ENCODE data around the gene FIGN.

FIGN gene

GRCh38 chr2:163687217-163687616, 48.6 kb downstream of the FIGN start:
- Histone ChIP-seq H3K4me1 (no peaks in the 10 kb centered on the region; the same call in none of the 2 replicates), H3K4me3 (no peak overlapping the region), H3K27me3 (ENCODE audit: low read depth) (no peaks in the 10 kb centered on the region), H3K36me3 (replicated peaks) (no peaks in the 10 kb centered on the region), H3K9me3 (no peaks in the 10 kb centered on the region)
- no peak for DNase-seq (ENCODE audit: low spot score in 2 of 2)
- in situ Hi-C loops (cut with MboI; ENCODE audit: low sequenced_read_pairs) = no loop called here

- H3K4me1 ChIP-seq = no peaks in the 10 kb centered on the region; the same call in none of the 2 replicates
- in situ Hi-C loops (cut with MboI; ENCODE audit: low sequenced_read_pairs) = no loop called here
- H3K27me3 ChIP-seq (ENCODE audit: low read depth) = no peaks in the 10 kb centered on the region
- no peaks in the 10 kb centered on the region for H3K36me3 ChIP-seq (replicated peaks)
- H3K4me3 ChIP-seq = no peak overlapping the region
- DNase-seq (ENCODE audit: low spot score in 2 of 2) = no peak
- no peaks in the 10 kb centered on the region for H3K9me3 ChIP-seq
These were observed 49.5 kb downstream of the FIGN start for GRCh38 chr2:163686289-163686688.

GRCh38 chr2:163682695-163683094, 53.1 kb downstream of the FIGN start:
- no peak for DNase-seq (ENCODE audit: low spot score in 2 of 2)
- no peaks in the 10 kb centered on the region; the same call in none of the 2 replicates for H3K4me1 ChIP-seq

GRCh38 chr2:163681745-163682144, 54.1 kb downstream of the FIGN start:
- Histone ChIP-seq H3K27me3 (ENCODE audit: low read depth) (no peaks in the 10 kb centered on the region), H3K36me3 (replicated peaks) (no peaks in the 10 kb centered on the region), H3K9me3 (no peaks in the 10 kb centered on the region), H3K4me1 (no peaks in the 10 kb centered on the region; the same call in none of the 2 replicates), H3K4me3 (no peak overlapping the region)
- in situ Hi-C loops (cut with MboI; ENCODE audit: low sequenced_read_pairs) = no loop called here
- no peak for DNase-seq (ENCODE audit: low spot score in 2 of 2)

More at GRCh38 chr2:163682695-163683094, 53.1 kb downstream of the FIGN start:
- no peaks in the 10 kb centered on the region for H3K9me3 ChIP-seq
- no peak overlapping the region for H3K4me3 ChIP-seq
- in situ Hi-C loops (cut with MboI; ENCODE audit: low sequenced_read_pairs) = no loop called here
- H3K27me3 ChIP-seq (ENCODE audit: low read depth) = no peaks in the 10 kb centered on the region
- no peaks in the 10 kb centered on the region for H3K36me3 ChIP-seq (replicated peaks)

- no peaks in the 10 kb centered on the region for H3K36me3 ChIP-seq (replicated peaks)
- H3K9me3 ChIP-seq = no peaks in the 10 kb centered on the region
- no peak overlapping the region for H3K4me3 ChIP-seq
- H3K27me3 ChIP-seq (ENCODE audit: low read depth) = no peaks in the 10 kb centered on the region
- DNase-seq (ENCODE audit: low spot score in 2 of 2) = no peak
- in situ Hi-C loops (cut with MboI; ENCODE audit: low sequenced_read_pairs) = no loop called here
- H3K4me1 ChIP-seq = no peaks in the 10 kb centered on the region
These were observed 60.4 kb downstream of the FIGN start for GRCh38 chr2:163675388-163675787.

GRCh38 chr2:163673522-163673921, 62.3 kb downstream of the FIGN start:
- no peak overlapping the region for H3K4me3 ChIP-seq
- H3K9me3 ChIP-seq = no peaks in the 10 kb centered on the region
- H3K36me3 ChIP-seq (replicated peaks) = no peaks in the 10 kb centered on the region
- in situ Hi-C loops (cut with MboI; ENCODE audit: low sequenced_read_pairs) = no loop called here
- DNase-seq (ENCODE audit: low spot score in 2 of 2) = no peak
- H3K27me3 ChIP-seq (ENCODE audit: low read depth) = no peaks in the 10 kb centered on the region
- no peaks in the 10 kb centered on the region for H3K4me1 ChIP-seq

- no peak for DNase-seq (ENCODE audit: low spot score in 2 of 2)
- H3K4me1 ChIP-seq = peaks cover 5% of the 10 kb centered on the region
- no peak overlapping the region for H3K4me3 ChIP-seq
- H3K36me3 ChIP-seq (replicated peaks) = no peaks in the 10 kb centered on the region
- no peaks in the 10 kb centered on the region for H3K27me3 ChIP-seq (ENCODE audit: low read depth)
- in situ Hi-C loops (cut with MboI; ENCODE audit: low sequenced_read_pairs) = no loop called here
- H3K9me3 ChIP-seq = no peaks in the 10 kb centered on the region
These were observed 64.9 kb downstream of the FIGN start for GRCh38 chr2:163670929-163671328.

- in situ Hi-C loops (cut with MboI; ENCODE audit: low sequenced_read_pairs) = no loop called here
- Histone ChIP-seq H3K4me3 (no peak overlapping the region), H3K4me1 (peaks cover 18% of the 10 kb centered on the region), H3K36me3 (replicated peaks) (no peaks in the 10 kb centered on the region), H3K9me3 (no peaks in the 10 kb centered on the region), H3K27me3 (ENCODE audit: low read depth) (no peaks in the 10 kb centered on the region)
- no peak for DNase-seq (ENCODE audit: low spot score in 2 of 2)
These were observed 66.3 kb downstream of the FIGN start for GRCh38 chr2:163669506-163669905.

- H3K36me3 ChIP-seq (replicated peaks) = no peaks in the 10 kb centered on the region
- H3K4me3 ChIP-seq = no peak overlapping the region
- peaks cover 31% of the 10 kb centered on the region for H3K4me1 ChIP-seq
- no peaks in the 10 kb centered on the region for H3K27me3 ChIP-seq (ENCODE audit: low read depth)
- no peaks in the 10 kb centered on the region for H3K9me3 ChIP-seq
- in situ Hi-C loops (cut with MboI; ENCODE audit: low sequenced_read_pairs) = no loop called here
- DNase-seq (ENCODE audit: low spot score in 2 of 2) = no peak
These were observed 68.5 kb downstream of the FIGN start for GRCh38 chr2:163667064-163667887.

- Histone ChIP-seq H3K27me3 (ENCODE audit: low read depth) (no peaks in the 10 kb centered on the region), H3K9me3 (no peaks in the 10 kb centered on the region), H3K4me1 (peaks cover 40% of the 10 kb centered on the region), H3K4me3 (no peak overlapping the region), H3K36me3 (replicated peaks) (no peaks in the 10 kb centered on the region)
- in situ Hi-C loops (cut with MboI; ENCODE audit: low sequenced_read_pairs) = no loop called here
- no peak for DNase-seq (ENCODE audit: low spot score in 2 of 2)
These were observed 70.0 kb downstream of the FIGN start for GRCh38 chr2:163665817-163666216.

GRCh38 chr2:163665051-163665450, 70.8 kb downstream of the FIGN start:
- peaks cover 40% of the 10 kb centered on the region for H3K4me1 ChIP-seq

GRCh38 chr2:163664610-163665009, 71.2 kb downstream of the FIGN start:
- in situ Hi-C loops (cut with MboI; ENCODE audit: low sequenced_read_pairs) = no loop called here

More at GRCh38 chr2:163665051-163665450, 70.8 kb downstream of the FIGN start:
- peak; percentile 53 to 80 for DNase-seq (ENCODE audit: low spot score in 2 of 2)
- no peak overlapping the region for H3K4me3 ChIP-seq
- no peaks in the 10 kb centered on the region for H3K9me3 ChIP-seq
- in situ Hi-C loops (cut with MboI; ENCODE audit: low sequenced_read_pairs) = no loop called here
- no peaks in the 10 kb centered on the region for H3K27me3 ChIP-seq (ENCODE audit: low read depth)
- no peaks in the 10 kb centered on the region for H3K36me3 ChIP-seq (replicated peaks)

GRCh38 chr2:163662141-163662780, 73.5 kb downstream of the FIGN start:
- DNase-seq (ENCODE audit: low spot score in 2 of 2) = peak; percentile 43 to 68
- H3K9me3 ChIP-seq = no peaks in the 10 kb centered on the region
- H3K36me3 ChIP-seq (replicated peaks) = no peaks in the 10 kb centered on the region
- no peaks in the 10 kb centered on the region for H3K27me3 ChIP-seq (ENCODE audit: low read depth)
- peaks cover 38% of the 10 kb centered on the region for H3K4me1 ChIP-seq
- H3K4me3 ChIP-seq = no peak overlapping the region
- in situ Hi-C loops (cut with MboI; ENCODE audit: low sequenced_read_pairs) = no loop called here

More at GRCh38 chr2:163664610-163665009, 71.2 kb downstream of the FIGN start:
- Histone ChIP-seq H3K9me3 (no peaks in the 10 kb centered on the region), H3K4me1 (peaks cover 40% of the 10 kb centered on the region), H3K36me3 (replicated peaks) (no peaks in the 10 kb centered on the region), H3K27me3 (ENCODE audit: low read depth) (no peaks in the 10 kb centered on the region), H3K4me3 (no peak overlapping the region)
- DNase-seq (ENCODE audit: low spot score in 2 of 2) = no peak

GRCh38 chr2:163659224-163659623, 76.6 kb downstream of the FIGN start:
- no peak overlapping the region for H3K4me3 ChIP-seq
- no peaks in the 10 kb centered on the region for H3K9me3 ChIP-seq
- H3K36me3 ChIP-seq (replicated peaks) = no peaks in the 10 kb centered on the region
- in situ Hi-C loops (cut with MboI; ENCODE audit: low sequenced_read_pairs) = no loop called here
- H3K27me3 ChIP-seq (ENCODE audit: low read depth) = no peaks in the 10 kb centered on the region
- no peak for DNase-seq (ENCODE audit: low spot score in 2 of 2)
- H3K4me1 ChIP-seq = peaks cover 32% of the 10 kb centered on the region

All from HAP-1 (cell line).